Measurements from ENCODE around the gene GRIN3B.
"Not testable (repeated sequence)": the region's sequence is repeated elsewhere in the genome, so short reads cannot be mapped to it uniquely, and the experiment has no call there.

GRIN3B gene, protein sequence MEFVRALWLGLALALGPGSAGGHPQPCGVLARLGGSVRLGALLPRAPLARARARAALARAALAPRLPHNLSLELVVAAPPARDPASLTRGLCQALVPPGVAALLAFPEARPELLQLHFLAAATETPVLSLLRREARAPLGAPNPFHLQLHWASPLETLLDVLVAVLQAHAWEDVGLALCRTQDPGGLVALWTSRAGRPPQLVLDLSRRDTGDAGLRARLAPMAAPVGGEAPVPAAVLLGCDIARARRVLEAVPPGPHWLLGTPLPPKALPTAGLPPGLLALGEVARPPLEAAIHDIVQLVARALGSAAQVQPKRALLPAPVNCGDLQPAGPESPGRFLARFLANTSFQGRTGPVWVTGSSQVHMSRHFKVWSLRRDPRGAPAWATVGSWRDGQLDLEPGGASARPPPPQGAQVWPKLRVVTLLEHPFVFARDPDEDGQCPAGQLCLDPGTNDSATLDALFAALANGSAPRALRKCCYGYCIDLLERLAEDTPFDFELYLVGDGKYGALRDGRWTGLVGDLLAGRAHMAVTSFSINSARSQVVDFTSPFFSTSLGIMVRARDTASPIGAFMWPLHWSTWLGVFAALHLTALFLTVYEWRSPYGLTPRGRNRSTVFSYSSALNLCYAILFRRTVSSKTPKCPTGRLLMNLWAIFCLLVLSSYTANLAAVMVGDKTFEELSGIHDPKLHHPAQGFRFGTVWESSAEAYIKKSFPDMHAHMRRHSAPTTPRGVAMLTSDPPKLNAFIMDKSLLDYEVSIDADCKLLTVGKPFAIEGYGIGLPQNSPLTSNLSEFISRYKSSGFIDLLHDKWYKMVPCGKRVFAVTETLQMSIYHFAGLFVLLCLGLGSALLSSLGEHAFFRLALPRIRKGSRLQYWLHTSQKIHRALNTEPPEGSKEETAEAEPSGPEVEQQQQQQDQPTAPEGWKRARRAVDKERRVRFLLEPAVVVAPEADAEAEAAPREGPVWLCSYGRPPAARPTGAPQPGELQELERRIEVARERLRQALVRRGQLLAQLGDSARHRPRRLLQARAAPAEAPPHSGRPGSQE

DNA sequence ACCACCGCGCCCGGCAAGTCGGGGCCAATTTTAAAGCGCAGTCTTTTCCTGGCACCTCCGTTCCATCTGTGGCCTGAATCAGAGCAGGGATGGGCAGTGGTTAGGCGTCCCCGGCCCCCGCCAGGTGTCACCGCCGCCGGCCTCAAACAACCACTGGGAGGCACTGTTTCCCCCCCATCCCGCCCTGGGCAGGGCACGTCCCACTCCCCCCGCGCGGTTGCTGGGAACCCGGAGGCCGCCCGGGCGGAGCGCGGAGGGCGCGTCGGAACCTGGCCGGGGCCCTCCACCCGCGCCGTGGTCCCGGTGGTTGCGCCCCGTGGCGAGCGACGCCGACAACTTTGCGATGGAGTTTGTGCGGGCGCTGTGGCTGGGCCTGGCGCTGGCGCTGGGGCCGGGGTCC lies at the start of gene GRIN3B:
Gene GRIN3B (plus strand): TSS at position 325 of the 400 bp plus-strand sequence. CDS start 19 bp downstream, at position 344.
- peak; percentile 95 for DNase-seq (ENCODE audit: low spot score)

DNA sequence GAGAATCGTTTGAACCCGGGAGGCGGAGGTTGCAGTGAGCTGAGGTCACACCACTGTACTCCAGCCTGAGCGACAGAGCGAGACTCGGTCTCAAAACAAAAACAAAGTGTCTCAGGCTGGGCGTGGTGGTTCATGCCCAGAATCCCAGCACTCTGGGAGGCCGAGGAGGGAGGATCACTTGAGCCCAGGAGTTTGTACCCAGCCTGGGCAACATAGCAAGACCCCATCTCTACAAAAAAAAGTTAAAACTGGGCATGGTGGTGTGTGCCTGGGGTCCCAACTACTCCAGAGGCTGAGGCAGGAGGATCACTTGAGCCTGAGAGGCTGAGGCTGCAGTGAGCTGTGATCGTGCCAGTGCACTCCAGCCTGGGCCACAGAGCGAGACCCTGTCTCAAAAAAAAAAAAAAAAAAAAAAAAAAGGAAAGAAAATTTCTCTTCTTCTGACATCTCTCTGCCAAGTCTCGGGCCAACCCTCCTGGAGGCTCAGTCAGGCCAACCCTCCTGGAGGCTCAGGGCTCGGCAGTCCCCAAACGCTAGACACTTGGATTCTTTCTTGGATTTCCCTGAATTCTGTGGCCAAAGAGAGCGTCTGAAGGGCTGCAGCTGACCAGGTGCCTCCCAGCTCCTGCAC lies 48.1 kb upstream of the GRIN3B start:
- no peak for DNase-seq (ENCODE audit: low spot score)

DNA sequence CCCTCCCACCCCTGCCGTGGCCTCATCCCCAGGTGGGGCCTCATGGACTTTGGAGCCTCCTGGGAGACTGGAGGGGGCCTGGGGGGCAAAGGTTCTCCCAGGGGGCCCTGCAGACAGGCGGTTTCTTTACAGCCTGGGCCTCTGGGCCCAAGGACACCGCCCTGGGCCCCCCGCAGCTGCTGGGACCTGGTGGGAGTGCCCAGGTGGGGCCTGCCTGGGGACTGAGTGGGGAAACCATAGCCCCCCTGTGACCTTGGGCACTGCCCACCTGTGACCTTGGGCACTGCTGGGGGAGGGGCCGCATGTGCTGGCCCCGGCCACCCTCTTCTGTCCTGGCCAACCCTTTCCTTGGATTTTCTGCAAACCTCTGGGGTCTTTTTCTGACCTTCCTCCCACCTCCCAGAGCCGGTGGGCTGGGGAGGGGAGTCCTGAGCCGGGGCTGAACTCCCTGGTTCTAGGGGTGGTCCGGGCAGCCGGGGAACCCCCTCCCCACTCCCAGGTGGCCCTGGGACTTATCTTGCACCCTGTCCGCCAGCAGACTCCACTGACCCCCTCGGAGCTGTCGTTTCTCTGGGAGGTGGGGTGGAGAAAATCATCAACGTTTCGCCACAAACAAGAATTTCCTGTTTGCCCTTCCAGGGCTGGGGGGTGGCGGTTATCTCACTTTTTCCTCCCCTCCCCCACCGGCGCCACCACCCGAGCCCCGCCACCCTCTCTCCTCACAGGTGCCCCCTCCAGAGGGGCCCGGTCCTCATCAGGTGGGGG lies 47.4 kb upstream of the GRIN3B start:
- peak; percentile 65 for DNase-seq (ENCODE audit: low spot score)

DNA sequence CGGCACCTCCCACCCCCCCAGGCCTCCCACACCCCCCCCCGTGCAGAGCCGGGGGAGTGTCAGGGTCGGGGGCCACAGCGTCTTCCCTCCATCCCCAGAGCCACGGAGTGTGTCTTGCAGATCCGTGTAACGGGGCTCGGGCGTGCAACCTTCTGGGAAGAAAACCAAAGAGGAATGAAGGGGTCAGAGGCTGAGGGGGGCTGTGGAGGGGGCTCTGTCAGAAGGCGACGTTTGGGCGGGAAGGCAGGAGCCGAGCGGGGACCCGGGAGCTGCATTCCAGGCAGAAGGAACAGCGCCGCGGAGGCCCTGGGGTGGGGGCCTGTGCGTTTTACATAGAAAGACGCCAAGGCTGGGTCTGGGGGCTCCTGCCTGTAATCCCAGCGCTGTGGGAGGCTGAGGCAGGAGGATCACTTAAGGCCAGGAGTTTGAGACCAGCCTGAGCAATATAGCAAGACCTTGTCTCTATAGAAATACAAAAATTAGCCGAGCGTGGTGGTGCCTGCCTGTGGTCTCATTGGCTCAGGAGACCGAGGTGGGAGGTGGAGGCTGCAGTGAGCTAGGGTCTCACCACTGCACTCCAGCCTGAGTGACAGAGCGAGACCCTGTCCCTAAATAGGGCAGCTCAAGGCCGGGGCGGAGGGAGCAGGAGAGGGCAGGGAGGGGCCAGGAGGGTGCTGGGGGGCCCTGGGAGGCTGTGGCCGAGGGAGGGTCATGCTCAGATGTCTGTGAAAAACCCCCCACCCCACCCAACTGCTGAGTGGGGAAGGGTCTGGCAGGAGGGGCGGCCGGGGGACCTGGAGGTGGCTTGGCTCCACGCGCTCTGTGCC lies 46.6 kb upstream of the GRIN3B start:
- peak; percentile 69 for DNase-seq (ENCODE audit: low spot score)

DNA sequence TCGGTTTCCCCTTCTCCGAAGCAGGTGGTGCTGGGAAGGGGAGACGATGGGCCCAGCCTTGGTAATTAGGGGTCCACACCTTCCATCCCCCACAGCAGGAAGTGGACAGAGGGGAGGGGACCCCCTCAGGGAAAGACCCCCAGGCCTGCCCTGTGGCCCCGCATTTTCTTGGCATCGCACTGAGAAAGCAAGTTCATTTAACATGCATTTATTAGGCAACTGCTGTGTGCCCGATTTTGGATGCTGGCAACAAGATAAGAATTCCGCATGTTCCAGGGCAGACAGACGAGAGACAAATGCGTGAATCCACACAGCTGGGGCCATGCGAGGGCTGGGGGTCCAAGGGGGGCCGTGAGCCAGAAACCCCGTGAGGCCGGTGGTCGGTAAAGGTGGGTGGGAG lies 45.9 kb upstream of the GRIN3B start:
- no peak for DNase-seq (ENCODE audit: low spot score)

DNA sequence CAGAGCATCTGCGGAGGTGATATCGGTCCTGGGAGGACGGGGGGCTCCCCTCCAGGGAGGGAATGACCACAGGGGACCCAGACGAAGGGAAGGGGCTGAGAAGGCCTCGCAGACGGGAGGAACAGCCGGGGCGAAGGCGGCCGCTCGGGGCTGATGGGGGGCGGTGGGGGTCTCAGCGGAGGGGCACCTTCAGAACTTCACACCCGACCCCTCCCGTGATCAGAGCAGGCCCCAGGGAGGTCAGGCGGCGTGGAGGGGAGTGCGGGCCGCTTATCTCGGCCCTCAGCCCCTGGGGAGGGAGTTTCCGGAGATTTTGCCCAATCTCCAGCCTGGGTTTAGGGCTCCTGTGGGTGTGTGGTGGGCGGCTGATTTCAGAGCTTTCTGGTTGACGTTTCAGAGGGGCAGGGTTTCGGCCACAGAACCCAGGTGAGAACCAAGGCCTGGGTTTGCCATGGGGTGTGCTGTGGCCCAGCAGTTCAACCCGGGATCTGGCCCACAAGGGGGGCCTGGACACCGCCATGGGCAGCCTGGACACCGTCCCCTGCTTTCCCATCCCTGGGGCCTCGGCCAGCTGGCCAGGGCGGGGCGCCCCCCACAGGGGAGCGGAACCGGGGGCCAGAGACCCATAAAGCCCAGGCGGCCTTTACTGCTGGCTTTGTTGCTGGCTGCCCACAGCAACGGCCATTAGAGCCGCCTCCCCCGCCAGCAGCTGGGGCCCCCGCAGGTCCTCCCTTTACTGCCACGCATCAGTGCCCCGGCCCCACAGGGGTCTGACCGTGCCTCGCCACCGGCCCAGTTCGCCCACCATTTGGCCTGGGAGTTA lies 45.3 kb upstream of the GRIN3B start:
- DNase-seq (ENCODE audit: low spot score), result peak; percentile 57

DNA sequence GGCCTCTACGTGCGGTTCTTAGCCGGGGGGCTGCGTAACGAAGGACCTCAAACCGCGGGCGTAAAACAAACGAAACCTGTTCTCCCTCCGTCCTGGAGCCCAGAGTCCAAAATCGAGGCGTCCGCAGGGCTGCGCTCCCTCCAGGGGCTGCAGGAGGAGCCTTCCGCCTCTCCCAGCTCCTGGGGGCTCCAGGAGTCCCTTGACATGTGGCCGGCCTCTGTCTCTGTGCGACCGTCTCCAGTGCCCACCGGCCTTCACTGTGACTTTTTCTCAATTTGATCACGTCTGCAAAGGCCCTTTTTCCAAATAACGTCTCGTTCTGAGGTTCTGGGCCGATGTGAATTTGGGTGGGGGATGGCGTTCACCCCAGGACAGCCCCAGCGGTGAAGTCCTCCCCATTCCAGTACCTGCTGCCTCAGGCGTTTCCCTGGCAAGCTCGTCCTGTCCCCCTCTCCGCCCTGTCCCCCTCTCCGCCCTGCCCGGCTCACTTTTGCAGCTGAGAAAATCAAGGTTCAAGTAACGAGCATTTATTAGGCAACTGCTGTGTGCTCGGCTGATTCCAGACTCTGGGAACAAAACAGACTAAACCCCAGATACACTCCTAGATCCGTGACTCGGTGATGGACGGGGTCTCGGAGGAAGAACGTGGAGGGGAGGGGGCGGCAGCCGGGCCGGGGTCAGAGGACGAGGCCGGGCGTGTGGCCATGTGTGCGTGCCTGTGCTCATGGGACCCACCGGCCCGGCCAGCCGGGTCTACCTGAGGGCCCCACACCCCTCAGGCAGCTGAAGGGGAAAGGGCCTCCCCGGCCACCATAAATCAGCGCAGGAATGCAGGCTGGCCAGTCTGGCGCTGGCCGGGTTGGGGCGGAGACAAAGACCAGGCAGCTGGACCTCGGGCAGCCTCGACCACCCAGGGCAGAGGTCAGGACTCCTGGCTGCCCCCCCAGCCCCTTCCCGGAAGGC lies 44.1 kb upstream of the GRIN3B start:
- DNase-seq (ENCODE audit: low spot score), result peak; percentile 75

DNA sequence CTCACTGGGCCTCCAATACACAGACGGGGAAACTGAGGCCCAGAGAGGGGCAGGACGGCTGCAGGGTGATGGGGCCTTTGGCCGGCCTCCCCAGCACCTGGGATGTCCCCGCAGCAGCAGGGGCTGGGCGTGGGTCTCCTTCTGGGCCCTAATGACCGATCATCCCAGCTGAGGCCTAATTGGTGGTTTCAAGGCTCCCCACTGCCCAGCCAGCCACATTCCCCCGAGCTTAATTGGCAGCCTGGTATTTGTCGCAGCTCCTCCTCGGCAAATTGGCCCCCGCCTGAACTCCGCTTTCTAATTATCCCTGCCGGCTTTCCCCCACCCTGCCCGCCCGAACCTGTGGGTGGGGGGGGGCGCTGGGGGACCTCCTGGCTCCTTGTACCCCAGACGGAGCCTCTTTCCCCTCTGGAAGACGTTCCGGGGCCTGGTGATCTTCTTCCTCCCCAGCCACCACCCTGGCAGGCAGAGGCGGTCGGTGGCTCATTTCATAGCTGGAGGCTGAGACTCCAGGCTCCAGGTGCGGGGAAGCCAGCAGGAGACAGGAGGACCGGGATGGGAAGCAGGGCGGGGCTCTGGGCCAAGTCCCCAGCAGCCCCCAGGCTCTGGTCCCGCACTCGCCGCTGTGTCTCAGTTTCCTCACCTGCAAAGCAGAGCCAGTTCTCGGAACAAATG lies 43.3 kb upstream of the GRIN3B start:
- peak; percentile 78 for DNase-seq (ENCODE audit: low spot score)

DNA sequence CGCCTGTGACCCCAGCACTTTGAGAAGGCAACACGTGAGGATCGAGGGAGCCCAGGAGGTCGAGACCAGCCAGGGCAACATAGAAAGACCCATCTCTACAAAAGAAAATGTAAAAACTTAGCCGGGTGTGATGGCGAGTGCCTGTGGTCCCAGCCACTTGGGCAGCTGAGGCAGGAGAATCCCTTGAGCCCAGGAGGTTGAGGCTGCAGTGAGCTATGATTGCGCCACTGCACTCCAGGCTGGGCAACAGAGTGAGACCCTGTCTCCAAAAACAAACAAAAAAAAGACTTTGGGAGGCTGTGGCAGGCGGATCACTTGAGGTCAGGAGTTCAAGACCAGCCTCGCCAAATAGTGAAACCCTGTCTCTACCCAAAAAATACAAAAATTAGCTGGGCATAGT lies 42.6 kb upstream of the GRIN3B start:
- not testable (repeated sequence) for DNase-seq (ENCODE audit: low spot score)

DNA sequence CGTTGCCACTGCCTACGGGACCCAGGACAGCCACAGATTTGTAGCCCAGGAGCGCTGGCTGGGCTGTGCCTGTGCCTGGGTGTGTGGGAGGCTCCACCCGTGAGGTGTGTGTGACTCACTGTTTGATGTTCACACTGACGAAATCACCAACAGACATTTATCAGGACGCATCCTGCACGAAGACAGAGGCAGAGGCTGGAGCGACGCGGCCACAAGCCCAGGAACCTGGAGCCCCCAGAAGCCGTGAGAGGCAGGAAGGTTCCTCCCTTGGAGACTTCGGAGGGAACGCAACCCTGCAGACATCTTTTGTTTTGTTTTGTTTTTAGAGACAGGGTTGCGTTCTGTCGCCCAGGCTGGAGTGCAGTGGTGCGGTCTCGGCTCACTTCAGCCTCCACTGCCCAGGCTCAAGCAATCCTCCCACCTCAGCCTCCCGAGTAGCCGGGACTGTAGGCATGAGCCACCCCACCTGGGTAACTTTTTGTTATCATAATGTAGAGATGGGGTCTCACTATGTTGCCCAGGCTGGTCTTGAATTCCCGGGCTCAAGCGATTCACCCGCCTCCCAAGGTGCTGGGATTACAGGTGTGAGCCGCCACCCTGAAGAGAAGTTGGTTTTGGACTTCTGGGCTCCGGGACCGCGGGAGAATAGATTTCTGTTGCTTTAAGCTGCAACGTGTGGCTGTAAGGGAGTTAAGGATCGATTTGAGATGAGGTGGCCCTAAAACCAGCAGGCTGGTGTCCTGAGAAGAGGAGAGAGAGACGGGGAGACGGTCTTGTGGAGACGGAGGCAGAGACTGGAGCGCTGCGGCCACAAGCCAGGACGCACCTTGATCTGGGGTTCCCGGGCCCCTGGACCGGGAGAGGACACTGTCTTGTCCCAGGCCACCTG lies 41.0 kb upstream of the GRIN3B start:
- DNase-seq (ENCODE audit: low spot score), result no peak

DNA sequence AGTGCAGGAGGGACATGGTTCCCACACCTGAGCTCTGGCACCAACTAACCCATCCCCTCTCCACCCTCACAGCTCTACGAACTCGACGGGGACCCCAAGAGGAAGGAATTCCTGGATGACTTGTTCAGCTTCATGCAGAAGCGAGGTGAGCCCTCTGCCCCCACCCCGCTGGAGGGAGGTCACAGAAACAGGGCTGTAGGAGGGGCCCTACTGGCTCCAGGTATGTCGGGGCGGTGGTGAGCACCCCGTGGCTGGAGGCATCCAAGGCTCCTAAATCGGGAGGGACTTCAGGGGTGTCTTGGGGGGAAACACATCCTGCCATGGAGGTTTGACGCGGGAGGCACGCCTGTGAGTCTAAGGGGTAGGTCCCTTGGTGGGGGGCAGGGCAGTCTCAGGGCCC lies 40.2 kb upstream of the GRIN3B start:
- peak; percentile 65 for DNase-seq (ENCODE audit: low spot score)

DNA sequence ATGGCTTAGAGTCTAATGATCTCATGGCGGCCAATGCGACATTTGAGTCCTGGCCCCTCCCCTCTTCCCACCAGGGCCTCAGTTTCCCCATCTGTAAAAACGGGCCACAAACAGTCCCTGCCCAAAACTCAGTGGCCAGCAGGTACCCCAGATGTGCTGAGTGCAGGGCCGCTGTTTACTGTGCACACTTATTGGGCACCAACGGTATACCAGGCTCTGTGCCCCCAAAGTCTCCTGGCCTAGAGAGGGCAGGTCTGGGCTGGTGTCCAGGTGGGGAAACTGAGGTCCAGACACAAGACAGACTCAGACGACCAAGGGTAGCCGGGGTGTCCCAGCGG lies 39.6 kb upstream of the GRIN3B start:
- DNase-seq (ENCODE audit: low spot score), result no peak

DNA sequence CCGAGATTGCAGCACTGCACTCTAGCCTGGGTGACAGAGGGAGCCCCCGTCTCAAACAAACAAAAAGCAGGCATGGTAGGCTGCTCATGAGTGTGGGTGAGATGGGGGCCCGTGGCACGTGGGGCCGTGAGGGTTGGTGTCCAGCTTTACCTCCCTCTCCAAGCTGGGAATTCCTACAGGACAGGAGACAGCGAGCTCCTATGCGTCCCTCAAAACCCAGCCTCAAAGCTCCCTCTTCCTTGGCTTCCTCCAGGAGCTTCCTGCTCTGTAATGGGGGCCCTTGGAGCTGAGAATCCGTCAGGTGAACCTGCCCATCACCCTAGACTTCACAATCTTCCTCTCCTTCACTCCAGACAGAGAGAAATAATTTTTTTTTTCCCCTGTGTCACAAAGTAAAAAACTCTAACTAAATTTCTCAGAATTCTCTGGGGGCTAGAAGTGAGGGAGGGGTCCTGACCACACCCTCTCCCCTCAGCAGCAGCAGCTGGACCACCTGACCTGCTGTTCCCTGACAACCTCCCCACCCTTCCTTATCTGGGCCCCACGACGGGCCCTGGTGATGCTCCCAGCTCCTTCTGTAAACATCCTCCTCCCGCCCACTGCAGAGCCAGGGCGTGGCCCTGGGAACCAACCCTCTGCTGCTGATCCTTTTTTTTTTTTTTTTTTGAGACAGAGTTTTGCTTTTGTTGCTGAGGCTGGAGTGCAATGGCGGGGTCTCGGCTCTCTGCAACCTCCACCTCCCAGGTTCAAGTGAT lies 38.2 kb upstream of the GRIN3B start:
- DNase-seq (ENCODE audit: low spot score), result no peak

DNA sequence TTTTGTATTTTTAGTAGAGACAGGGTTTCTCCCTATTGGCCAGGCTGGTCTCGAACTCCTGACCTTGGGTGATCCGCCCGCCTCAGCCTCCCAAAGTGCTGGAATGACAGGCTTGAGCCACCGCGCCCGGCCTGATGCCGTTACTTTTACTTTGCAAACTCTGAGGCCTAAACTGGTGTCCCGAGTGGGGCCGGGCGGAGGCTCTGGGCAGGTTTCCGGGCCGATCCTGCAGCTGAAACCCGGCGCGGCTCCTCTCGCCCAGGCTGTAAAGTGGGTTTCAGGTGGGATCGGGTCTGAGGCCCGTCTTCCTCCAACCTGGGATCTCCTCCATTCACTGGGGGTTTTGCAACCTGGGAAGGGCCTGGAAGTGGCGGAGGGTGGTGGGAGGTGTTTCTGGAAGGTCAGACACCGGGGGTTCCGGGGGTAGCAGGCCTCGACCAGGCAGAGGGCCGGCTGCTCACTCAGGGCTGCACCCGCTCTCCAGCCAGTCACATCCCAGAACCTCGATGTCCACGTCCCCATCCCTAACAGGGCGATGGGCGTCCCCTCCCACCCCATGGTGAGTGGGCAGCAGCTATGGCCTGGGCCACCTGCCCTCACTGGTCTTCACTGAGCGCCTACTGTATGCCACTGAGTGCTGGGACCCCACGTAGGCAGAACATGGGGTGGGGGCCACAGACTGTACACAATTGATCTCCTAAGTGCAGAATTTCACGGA lies 37.4 kb upstream of the GRIN3B start:
- DNase-seq (ENCODE audit: low spot score), result no peak

DNA sequence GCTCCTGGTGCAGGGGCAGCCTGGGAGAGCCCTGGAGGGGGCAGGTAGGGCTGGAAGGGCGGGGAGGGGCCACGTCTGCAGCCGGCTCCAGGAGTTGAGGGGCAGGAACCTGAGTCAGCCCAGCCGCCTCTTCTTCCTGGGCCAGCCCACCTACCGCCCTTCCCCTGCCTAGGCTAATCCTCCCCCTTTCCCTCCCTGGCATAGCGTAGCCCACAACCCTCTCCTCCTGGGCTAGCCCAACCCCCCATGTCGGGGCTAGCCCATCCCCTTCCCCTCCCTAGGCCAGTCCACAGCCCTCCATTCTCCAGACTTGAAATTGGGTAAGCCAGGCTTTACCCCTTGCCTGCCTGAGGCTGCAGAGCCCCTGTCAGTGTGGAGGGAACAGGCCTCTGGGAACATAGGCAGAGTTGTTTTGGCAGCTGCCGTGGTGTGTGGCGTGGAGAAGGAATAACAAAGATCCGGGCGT lies 36.7 kb upstream of the GRIN3B start:
- no peak for DNase-seq (ENCODE audit: low spot score)
